ENCODE results near the gene OR51D1. TPM values are rescaled to one million over a fixed set of nuclear protein-coding genes. Genes with fewer than 3 reads are reported as not detected.

The OR51D1 gene
- total RNA-seq, 4 donors from 2014 or later: not detected

GRCh38 chr11:4654635-4655369 lies 17.5 kb downstream of the OR51D1 start:
- no peak overlapping the region for H3K4me3 ChIP-seq (ENCODE audit: low read depth, poor library complexity, severe bottlenecking)
- WGBS, 2 donors: 67 to 85% methylated on average over 2 of the region's 2 CpGs
- TF ChIP-seq POLR2A (IDR thresholded peaks at IDR 0.05): no peak
- TF ChIP-seq, protein P1, sequence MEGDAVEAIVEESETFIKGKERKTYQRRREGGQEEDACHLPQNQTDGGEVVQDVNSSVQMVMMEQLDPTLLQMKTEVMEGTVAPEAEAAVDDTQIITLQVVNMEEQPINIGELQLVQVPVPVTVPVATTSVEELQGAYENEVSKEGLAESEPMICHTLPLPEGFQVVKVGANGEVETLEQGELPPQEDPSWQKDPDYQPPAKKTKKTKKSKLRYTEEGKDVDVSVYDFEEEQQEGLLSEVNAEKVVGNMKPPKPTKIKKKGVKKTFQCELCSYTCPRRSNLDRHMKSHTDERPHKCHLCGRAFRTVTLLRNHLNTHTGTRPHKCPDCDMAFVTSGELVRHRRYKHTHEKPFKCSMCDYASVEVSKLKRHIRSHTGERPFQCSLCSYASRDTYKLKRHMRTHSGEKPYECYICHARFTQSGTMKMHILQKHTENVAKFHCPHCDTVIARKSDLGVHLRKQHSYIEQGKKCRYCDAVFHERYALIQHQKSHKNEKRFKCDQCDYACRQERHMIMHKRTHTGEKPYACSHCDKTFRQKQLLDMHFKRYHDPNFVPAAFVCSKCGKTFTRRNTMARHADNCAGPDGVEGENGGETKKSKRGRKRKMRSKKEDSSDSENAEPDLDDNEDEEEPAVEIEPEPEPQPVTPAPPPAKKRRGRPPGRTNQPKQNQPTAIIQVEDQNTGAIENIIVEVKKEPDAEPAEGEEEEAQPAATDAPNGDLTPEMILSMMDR (IDR thresholded peaks at IDR 0.05): no peak
- no peak for DNase-seq (ENCODE audit: low spot score in 2 of 2)
- intact Hi-C loops (cut with DNase I; ENCODE audit: low total_unique reads): no loop called here

GRCh38 chr11:4658629-4659445 lies 21.6 kb downstream of the OR51D1 start:
- intact Hi-C loops (cut with DNase I; ENCODE audit: low total_unique reads): no loop called here
- no peak for DNase-seq (ENCODE audit: low spot score in 2 of 2)
- TF ChIP-seq, protein P1 (IDR thresholded peaks at IDR 0.05): no peak
- TF ChIP-seq POLR2A (IDR thresholded peaks at IDR 0.05): no peak
- no peak overlapping the region for H3K4me3 ChIP-seq (ENCODE audit: low read depth, poor library complexity, severe bottlenecking)
- WGBS, 2 donors: 61 to 66% methylated on average over 5 of the region's 5 CpGs

DNA sequence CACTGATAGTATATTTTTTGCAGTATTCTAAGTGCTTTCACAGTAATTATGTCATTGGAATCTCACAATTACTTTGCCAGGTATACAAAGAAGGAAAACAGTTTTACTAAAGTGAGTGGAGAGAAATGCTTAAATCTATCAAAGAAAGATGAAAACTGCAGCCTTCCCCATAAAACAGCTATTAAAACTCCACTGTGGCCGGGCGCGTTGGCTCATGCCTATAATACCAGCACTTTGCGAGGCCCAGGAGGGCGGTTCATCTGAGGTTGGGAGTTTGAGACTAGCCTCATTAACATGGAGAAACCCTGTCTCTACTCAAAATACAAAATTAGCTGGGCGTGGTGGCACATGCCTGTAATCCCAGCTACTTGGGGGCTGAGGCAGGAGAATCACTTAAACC lies 25.6 kb downstream of the OR51D1 start:
- TF ChIP-seq, protein P1 (IDR thresholded peaks at IDR 0.05): no peak
- no peak for TF ChIP-seq POLR2A (IDR thresholded peaks at IDR 0.05)
- intact Hi-C loops (cut with DNase I; ENCODE audit: low total_unique reads): no loop called here
- WGBS, 2 donors: 51 to 62% methylated on average over 6 of the region's 6 CpGs
- no peak for DNase-seq (ENCODE audit: low spot score in 2 of 2)
- H3K4me3 ChIP-seq (ENCODE audit: low read depth, poor library complexity, severe bottlenecking): no peak overlapping the region

DNA sequence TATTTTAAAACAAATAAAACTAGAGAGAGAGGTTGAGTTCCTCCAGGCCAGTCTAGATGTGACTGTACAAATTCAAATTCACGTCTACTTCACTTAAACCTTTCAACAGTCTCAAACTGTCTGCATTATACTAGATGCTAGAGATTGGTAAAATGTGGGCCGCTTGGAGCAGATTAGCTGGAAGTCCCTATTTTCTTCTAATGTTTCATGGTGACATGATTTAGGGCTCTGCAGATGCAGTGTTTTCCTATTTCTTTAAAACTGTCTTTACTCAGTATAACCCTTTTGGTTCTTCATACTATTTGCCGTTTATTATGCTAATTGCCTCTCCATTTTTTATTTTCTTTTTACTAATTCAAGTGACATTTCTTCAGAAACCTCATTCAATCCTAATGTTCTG lies 26.9 kb downstream of the OR51D1 start:
- intact Hi-C loops (cut with DNase I; ENCODE audit: low total_unique reads): no loop called here
- no peak for DNase-seq (ENCODE audit: low spot score in 2 of 2)
- TF ChIP-seq, protein P1 (IDR thresholded peaks at IDR 0.05): no peak
- TF ChIP-seq POLR2A (IDR thresholded peaks at IDR 0.05): no peak
- WGBS, 2 donors: 75 to 81% methylated on average over 3 of the region's 3 CpGs
- no peak overlapping the region for H3K4me3 ChIP-seq (ENCODE audit: low read depth, poor library complexity, severe bottlenecking)

- no peak for DNase-seq (ENCODE audit: low spot score in 2 of 2)
- WGBS, 2 donors: 26 to 31% methylated on average over 3 of the region's 3 CpGs
- intact Hi-C loops (cut with DNase I; ENCODE audit: low total_unique reads): no loop called here
- TF ChIP-seq, protein P1 (IDR thresholded peaks at IDR 0.05): no peak
- TF ChIP-seq POLR2A (IDR thresholded peaks at IDR 0.05): no peak
- no peak overlapping the region for H3K4me3 ChIP-seq (ENCODE audit: low read depth, poor library complexity, severe bottlenecking)
These were observed 27.5 kb downstream of the OR51D1 start for GRCh38 chr11:4664786-4665185.

Measured in lower leg skin (tissue), 4 donors.